Transverse colon (tissue), 4 donors: Measurements from ENCODE around the gene SCRG1.

Experiments used
- EP300 ChIP-seq: sonication (generic); formaldehyde crosslinking; IDR thresholded peaks from one replicate; pipeline ENCODE4 v1.6.1; 2017; ENCODE audit warnings: antibody characterized with exemption, low read depth
- POLR2A ChIP-seq: fragments of 450-650 bp; IDR thresholded peaks from one replicate; pipeline ENCODE4 v1.6.1; 2016; ENCODE audit warnings: antibody characterized with exemption, mild to moderate bottlenecking, moderate library complexity
- POLR2AphosphoS5 ChIP-seq, 3 donors: sonication (generic); formaldehyde crosslinking; IDR thresholded peaks; one replicate each; pipeline ENCODE4 v1.6.1; 2016; ENCODE audit warnings: antibody characterized with exemption in 3 of 3
- TF ChIP-seq, protein P1 (sequence below), 5 experiments: fragments of 200-600 bp in 3 of 5; fragments of 450-650 bp in 2 of 5; sonication (generic) in 3 of 5; IDR thresholded peaks; 1 replicate in 2 of 5; 2 replicates in 3 of 5; pipeline ENCODE4 v1.5.1; 2016 to 2017; ENCODE audit warnings: antibody characterized with exemption in 5 of 5, inconsistent platforms in 3 of 5, mild to moderate bottlenecking in 2 of 5, moderate library complexity in 1 of 5

DNA sequence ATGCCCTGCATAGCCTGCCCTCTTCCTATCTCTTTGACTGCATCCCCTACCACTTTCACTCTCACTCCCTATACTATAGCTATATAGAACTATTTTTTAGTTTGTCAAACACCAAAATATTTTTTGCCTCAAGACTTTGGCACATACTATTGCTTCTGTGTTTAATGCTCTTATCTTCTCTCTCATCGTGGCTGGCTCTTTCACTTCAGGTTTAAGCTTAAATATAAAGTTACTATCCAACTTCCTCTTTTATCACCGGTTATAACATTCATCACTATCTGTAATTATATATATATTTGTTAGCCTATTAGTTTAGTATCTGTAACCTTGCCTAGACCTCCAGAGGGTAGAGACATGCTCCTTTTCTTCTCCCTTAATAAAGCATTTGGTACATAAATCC lies 53.3 kb downstream of the SCRG1 start:
- TF ChIP-seq, protein P1, sequence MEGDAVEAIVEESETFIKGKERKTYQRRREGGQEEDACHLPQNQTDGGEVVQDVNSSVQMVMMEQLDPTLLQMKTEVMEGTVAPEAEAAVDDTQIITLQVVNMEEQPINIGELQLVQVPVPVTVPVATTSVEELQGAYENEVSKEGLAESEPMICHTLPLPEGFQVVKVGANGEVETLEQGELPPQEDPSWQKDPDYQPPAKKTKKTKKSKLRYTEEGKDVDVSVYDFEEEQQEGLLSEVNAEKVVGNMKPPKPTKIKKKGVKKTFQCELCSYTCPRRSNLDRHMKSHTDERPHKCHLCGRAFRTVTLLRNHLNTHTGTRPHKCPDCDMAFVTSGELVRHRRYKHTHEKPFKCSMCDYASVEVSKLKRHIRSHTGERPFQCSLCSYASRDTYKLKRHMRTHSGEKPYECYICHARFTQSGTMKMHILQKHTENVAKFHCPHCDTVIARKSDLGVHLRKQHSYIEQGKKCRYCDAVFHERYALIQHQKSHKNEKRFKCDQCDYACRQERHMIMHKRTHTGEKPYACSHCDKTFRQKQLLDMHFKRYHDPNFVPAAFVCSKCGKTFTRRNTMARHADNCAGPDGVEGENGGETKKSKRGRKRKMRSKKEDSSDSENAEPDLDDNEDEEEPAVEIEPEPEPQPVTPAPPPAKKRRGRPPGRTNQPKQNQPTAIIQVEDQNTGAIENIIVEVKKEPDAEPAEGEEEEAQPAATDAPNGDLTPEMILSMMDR (IDR thresholded peaks at IDR 0.05): no peak
- TF ChIP-seq POLR2AphosphoS5 (IDR thresholded peaks at IDR 0.05) (no peak), POLR2A (no peak), EP300 (no peak)
